H7 (cell line): ENCODE measurements around the gene PRDM11. TPM values are rescaled to one million over a fixed set of nuclear protein-coding genes. Genes with fewer than 3 reads are reported as not detected.

Source experiments
- DNase-seq: peaks from one replicate; pipeline ENCODE4 v3.0.0; 2012
- H3K27me3 ChIP-seq: 2 replicates; pipeline ENCODE4 v1.6.0; 2011; ENCODE audit warnings: mild to moderate bottlenecking, low read length; ENCODE audit not compliant: control insufficient read depth, insufficient read depth
- H3K36me3 ChIP-seq: replicated peaks from 2 replicates; pipeline ENCODE4 v1.5.1; 2011; ENCODE audit warnings: low read length; ENCODE audit not compliant: control insufficient read depth, insufficient read depth
- H3K4me3 ChIP-seq: 2 replicates; pipeline ENCODE4 v1.5.1; 2011; ENCODE audit warnings: low read depth, mild to moderate bottlenecking, control low read depth, low read length, moderate library complexity; ENCODE audit not compliant: insufficient read depth
- total RNA-seq: library from RNA; depleted of rRNA; stranded (reverse); fragments of >200 nt; shearing (Covaris generic); gene quantifications from 2 replicates; pipeline ENCODE4 v1.2.3, GENCODE V29; 2014

The PRDM11 gene
- total RNA-seq, 1 experiment from 2014 or later: 2.0 TPM

- no peaks in the 10 kb centered on the region for H3K36me3 ChIP-seq
- peak; percentile 69 for DNase-seq
- H3K27me3 ChIP-seq: no peaks in the 10 kb centered on the region
- H3K4me3 ChIP-seq: no peak overlapping the region
These were observed 22.1 kb downstream of the PRDM11 start for GRCh38 chr11:45168366-45169130.

- DNase-seq: no peak
- Histone ChIP-seq H3K27me3 (no peaks in the 10 kb centered on the region), H3K4me3 (no peak overlapping the region), H3K36me3 (no peaks in the 10 kb centered on the region)
These were observed 23.1 kb downstream of the PRDM11 start for GRCh38 chr11:45169310-45170072.

GRCh38 chr11:45170484-45170883 lies 24.0 kb downstream of the PRDM11 start:
- no peaks in the 10 kb centered on the region for H3K36me3 ChIP-seq
- no peak overlapping the region for H3K4me3 ChIP-seq
- no peak for DNase-seq
- no peaks in the 10 kb centered on the region for H3K27me3 ChIP-seq

- no peaks in the 10 kb centered on the region for H3K27me3 ChIP-seq
- H3K36me3 ChIP-seq: no peaks in the 10 kb centered on the region
- H3K4me3 ChIP-seq: no peak overlapping the region
- DNase-seq: no peak
These were observed 25.1 kb downstream of the PRDM11 start for GRCh38 chr11:45171550-45171949.

GRCh38 chr11:45173064-45173463 lies 26.6 kb downstream of the PRDM11 start:
- Histone ChIP-seq H3K27me3 (no peaks in the 10 kb centered on the region), H3K4me3 (no peak overlapping the region), H3K36me3 (no peaks in the 10 kb centered on the region)
- DNase-seq: no peak

GRCh38 chr11:45174168-45174835 lies 27.9 kb downstream of the PRDM11 start:
- Histone ChIP-seq H3K4me3 (no peak overlapping the region), H3K36me3 (no peaks in the 10 kb centered on the region), H3K27me3 (no peaks in the 10 kb centered on the region; the same call in none of the 2 replicates)
- no peak for DNase-seq

- Histone ChIP-seq H3K4me3 (no peak overlapping the region), H3K36me3 (no peaks in the 10 kb centered on the region)
These were observed 28.5 kb downstream of the PRDM11 start for GRCh38 chr11:45174963-45175362.

GRCh38 chr11:45176996-45177395 lies 30.6 kb downstream of the PRDM11 start:
- DNase-seq: no peak
- H3K36me3 ChIP-seq: no peaks in the 10 kb centered on the region
- H3K27me3 ChIP-seq: peaks cover 5% of the 10 kb centered on the region
- no peak overlapping the region for H3K4me3 ChIP-seq

More at GRCh38 chr11:45174963-45175362, 28.5 kb downstream of the PRDM11 start:
- H3K27me3 ChIP-seq: peaks cover 4% of the 10 kb centered on the region
- DNase-seq: no peak

- no peak for DNase-seq
- no peak overlapping the region for H3K4me3 ChIP-seq
- peaks cover 5% of the 10 kb centered on the region for H3K27me3 ChIP-seq
- no peaks in the 10 kb centered on the region for H3K36me3 ChIP-seq
These were observed 31.8 kb downstream of the PRDM11 start for GRCh38 chr11:45178223-45178622.

GRCh38 chr11:45178890-45179671 lies 32.6 kb downstream of the PRDM11 start:
- no peak overlapping the region for H3K4me3 ChIP-seq
- no peak for DNase-seq
- peaks cover 5% of the 10 kb centered on the region for H3K27me3 ChIP-seq
- no peaks in the 10 kb centered on the region for H3K36me3 ChIP-seq

- DNase-seq: no peak
- H3K36me3 ChIP-seq: no peaks in the 10 kb centered on the region
- peak overlapping the region; percentile 57 for H3K4me3 ChIP-seq
- H3K27me3 ChIP-seq: peaks cover 5% of the 10 kb centered on the region
These were observed 33.3 kb downstream of the PRDM11 start for GRCh38 chr11:45179686-45180178.

- DNase-seq: peak; percentile 95
- Histone ChIP-seq H3K36me3 (no peaks in the 10 kb centered on the region; the same call in 1 of the 2 replicates), H3K4me3 (peak overlapping the region; percentile 57), H3K27me3 (peaks cover 5% of the 10 kb centered on the region)
These were observed 33.9 kb downstream of the PRDM11 start for GRCh38 chr11:45180179-45180847.

GRCh38 chr11:45180848-45181192 lies 34.4 kb downstream of the PRDM11 start:
- Histone ChIP-seq H3K4me3 (peak overlapping the region; percentile 52), H3K27me3 (peaks cover 5% of the 10 kb centered on the region), H3K36me3 (no peaks in the 10 kb centered on the region; the same call in 1 of the 2 replicates)
- DNase-seq: no peak
